C4-2B (cell line): ENCODE results near the gene SRSF11.
A peak's percentile ranks its signal among the peaks of the same experiment; 100 is the strongest.

Source experiments
- ZFX ChIP-seq: fragments of 450-650 bp; IDR thresholded peaks from 2 replicates; pipeline ENCODE4 v1.6.1; 2017
- TF ChIP-seq, protein P1 (sequence below): fragments of 450-650 bp; conservative IDR thresholded peaks from 2 replicates; pipeline ENCODE4 v1.5.1; 2017; ENCODE audit warnings: mild to moderate bottlenecking

DNA sequence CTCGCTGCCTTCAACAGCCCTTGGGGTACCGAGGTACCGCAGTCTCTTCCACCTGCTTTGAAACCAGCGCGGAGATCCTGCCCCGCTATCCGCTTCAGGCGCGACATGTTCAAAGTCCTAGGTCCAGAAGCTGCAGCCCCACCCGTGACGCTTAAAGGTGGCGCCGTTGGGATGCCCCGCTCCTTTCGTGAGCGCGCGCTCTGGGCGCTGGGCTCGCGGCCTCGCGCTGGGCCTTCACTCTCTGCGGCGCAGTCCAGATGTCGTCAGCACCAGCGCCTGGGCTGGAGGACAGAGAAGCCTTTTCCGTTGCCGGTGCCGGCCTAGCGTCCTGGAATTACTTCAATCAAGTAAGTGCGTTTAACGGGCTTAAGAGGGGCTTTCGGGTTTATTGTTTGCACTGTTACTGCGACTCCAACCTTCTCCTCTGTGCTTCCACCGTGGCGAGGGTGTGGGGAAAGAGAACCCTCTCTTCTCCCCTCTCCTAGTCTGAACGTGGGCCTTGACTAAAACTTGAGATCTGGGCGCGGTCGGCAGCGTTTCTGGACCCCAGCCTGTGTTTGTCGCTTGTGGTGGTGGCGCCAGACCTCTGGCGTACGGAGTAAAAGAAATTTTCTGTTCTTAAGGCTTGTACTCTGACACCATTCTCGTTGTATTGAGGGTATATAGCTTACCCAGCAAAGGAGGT, 15.6 kb upstream of the SRSF11 start, which contains the start of gene LRRC40:
- TF ChIP-seq, protein P1, sequence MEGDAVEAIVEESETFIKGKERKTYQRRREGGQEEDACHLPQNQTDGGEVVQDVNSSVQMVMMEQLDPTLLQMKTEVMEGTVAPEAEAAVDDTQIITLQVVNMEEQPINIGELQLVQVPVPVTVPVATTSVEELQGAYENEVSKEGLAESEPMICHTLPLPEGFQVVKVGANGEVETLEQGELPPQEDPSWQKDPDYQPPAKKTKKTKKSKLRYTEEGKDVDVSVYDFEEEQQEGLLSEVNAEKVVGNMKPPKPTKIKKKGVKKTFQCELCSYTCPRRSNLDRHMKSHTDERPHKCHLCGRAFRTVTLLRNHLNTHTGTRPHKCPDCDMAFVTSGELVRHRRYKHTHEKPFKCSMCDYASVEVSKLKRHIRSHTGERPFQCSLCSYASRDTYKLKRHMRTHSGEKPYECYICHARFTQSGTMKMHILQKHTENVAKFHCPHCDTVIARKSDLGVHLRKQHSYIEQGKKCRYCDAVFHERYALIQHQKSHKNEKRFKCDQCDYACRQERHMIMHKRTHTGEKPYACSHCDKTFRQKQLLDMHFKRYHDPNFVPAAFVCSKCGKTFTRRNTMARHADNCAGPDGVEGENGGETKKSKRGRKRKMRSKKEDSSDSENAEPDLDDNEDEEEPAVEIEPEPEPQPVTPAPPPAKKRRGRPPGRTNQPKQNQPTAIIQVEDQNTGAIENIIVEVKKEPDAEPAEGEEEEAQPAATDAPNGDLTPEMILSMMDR: no peak
- TF ChIP-seq ZFX: peak; percentile 91
